ENCODE measurements around the gene ISM1.

The ISM1 gene

GRCh38 chr20:13301596-13301995 is 80.5 kb downstream of the ISM1 start:
- Histone ChIP-seq H3K4me1 (ENCODE audit: control insufficient read depth, insufficient read depth, low read length) (peaks cover 17% of the 10 kb centered on the region), H3K27me3 (replicated peaks; ENCODE audit: control insufficient read depth, insufficient read depth, low read length) (no peaks in the 10 kb centered on the region), H3K4me3 (ENCODE audit: low read length) (no peak overlapping the region), H3K9me3 (ENCODE audit: control insufficient read depth, low read length) (no peaks in the 10 kb centered on the region), H3K9ac (ENCODE audit: low read length) (no peak overlapping the region), H3K36me3 (ENCODE audit: control insufficient read depth, insufficient read depth, low read length, severe bottlenecking) (no peaks in the 10 kb centered on the region)
- DNase-seq (ENCODE audit: low read depth) = no peak

GRCh38 chr20:13302647-13303450 is 81.8 kb downstream of the ISM1 start:
- Histone ChIP-seq H3K9ac (ENCODE audit: low read length) (no peak overlapping the region), H3K9me3 (ENCODE audit: control insufficient read depth, low read length) (no peaks in the 10 kb centered on the region), H3K4me1 (ENCODE audit: control insufficient read depth, insufficient read depth, low read length) (peaks cover 10% of the 10 kb centered on the region), H3K36me3 (ENCODE audit: control insufficient read depth, insufficient read depth, low read length, severe bottlenecking) (no peaks in the 10 kb centered on the region), H3K27me3 (replicated peaks; ENCODE audit: control insufficient read depth, insufficient read depth, low read length) (no peaks in the 10 kb centered on the region), H3K4me3 (ENCODE audit: low read length) (no peak overlapping the region)
- DNase-seq (ENCODE audit: low read depth) = peak; percentile 70

- DNase-seq (ENCODE audit: low read depth) = no peak
These were observed 84.2 kb downstream of the ISM1 start for GRCh38 chr20:13305284-13305683.

GRCh38 chr20:13307562-13308163 is 86.6 kb downstream of the ISM1 start:
- Histone ChIP-seq H3K27me3 (replicated peaks; ENCODE audit: control insufficient read depth, insufficient read depth, low read length) (no peaks in the 10 kb centered on the region), H3K4me3 (ENCODE audit: low read length) (no peak overlapping the region), H3K36me3 (ENCODE audit: control insufficient read depth, insufficient read depth, low read length, severe bottlenecking) (no peaks in the 10 kb centered on the region), H3K4me1 (ENCODE audit: control insufficient read depth, insufficient read depth, low read length) (peaks cover 10% of the 10 kb centered on the region), H3K9ac (ENCODE audit: low read length) (no peak overlapping the region), H3K9me3 (ENCODE audit: control insufficient read depth, low read length) (no peaks in the 10 kb centered on the region)
- no peak for DNase-seq (ENCODE audit: low read depth)

More at GRCh38 chr20:13305284-13305683, 84.2 kb downstream of the ISM1 start:
- H3K27me3 ChIP-seq (replicated peaks; ENCODE audit: control insufficient read depth, insufficient read depth, low read length) = no peaks in the 10 kb centered on the region
- H3K9me3 ChIP-seq (ENCODE audit: control insufficient read depth, low read length) = no peaks in the 10 kb centered on the region
- H3K9ac ChIP-seq (ENCODE audit: low read length) = no peak overlapping the region
- H3K4me3 ChIP-seq (ENCODE audit: low read length) = no peak overlapping the region
- H3K4me1 ChIP-seq (ENCODE audit: control insufficient read depth, insufficient read depth, low read length) = peaks cover 10% of the 10 kb centered on the region
- H3K36me3 ChIP-seq (ENCODE audit: control insufficient read depth, insufficient read depth, low read length, severe bottlenecking) = no peaks in the 10 kb centered on the region

GRCh38 chr20:13312300-13312699 is 91.2 kb downstream of the ISM1 start:
- Histone ChIP-seq H3K4me3 (ENCODE audit: low read length) (no peak overlapping the region), H3K27me3 (replicated peaks; ENCODE audit: control insufficient read depth, insufficient read depth, low read length) (no peaks in the 10 kb centered on the region), H3K4me1 (ENCODE audit: control insufficient read depth, insufficient read depth, low read length) (no peaks in the 10 kb centered on the region), H3K9me3 (ENCODE audit: control insufficient read depth, low read length) (peaks cover 4% of the 10 kb centered on the region), H3K36me3 (ENCODE audit: control insufficient read depth, insufficient read depth, low read length, severe bottlenecking) (no peaks in the 10 kb centered on the region), H3K9ac (ENCODE audit: low read length) (no peak overlapping the region)
- no peak for DNase-seq (ENCODE audit: low read depth)

- Histone ChIP-seq H3K27me3 (replicated peaks; ENCODE audit: control insufficient read depth, insufficient read depth, low read length) (no peaks in the 10 kb centered on the region), H3K4me3 (ENCODE audit: low read length) (no peak overlapping the region), H3K4me1 (ENCODE audit: control insufficient read depth, insufficient read depth, low read length) (no peaks in the 10 kb centered on the region), H3K36me3 (ENCODE audit: control insufficient read depth, insufficient read depth, low read length, severe bottlenecking) (no peaks in the 10 kb centered on the region), H3K9ac (ENCODE audit: low read length) (no peak overlapping the region), H3K9me3 (ENCODE audit: control insufficient read depth, low read length) (peaks cover 6% of the 10 kb centered on the region)
- DNase-seq (ENCODE audit: low read depth) = no peak
These were observed 92.1 kb downstream of the ISM1 start for GRCh38 chr20:13313201-13313600.

GRCh38 chr20:13317439-13317838 is 96.4 kb downstream of the ISM1 start:
- no peaks in the 10 kb centered on the region for H3K27me3 ChIP-seq (replicated peaks; ENCODE audit: control insufficient read depth, insufficient read depth, low read length)

GRCh38 chr20:13318871-13319521 is 97.9 kb downstream of the ISM1 start:
- no peaks in the 10 kb centered on the region for H3K4me1 ChIP-seq (ENCODE audit: control insufficient read depth, insufficient read depth, low read length)
- H3K4me3 ChIP-seq (ENCODE audit: low read length) = no peak overlapping the region
- peaks cover 7% of the 10 kb centered on the region for H3K9me3 ChIP-seq (ENCODE audit: control insufficient read depth, low read length)
- H3K9ac ChIP-seq (ENCODE audit: low read length) = no peak overlapping the region
- DNase-seq (ENCODE audit: low read depth) = no peak
- H3K36me3 ChIP-seq (ENCODE audit: control insufficient read depth, insufficient read depth, low read length, severe bottlenecking) = no peaks in the 10 kb centered on the region
- no peaks in the 10 kb centered on the region for H3K27me3 ChIP-seq (replicated peaks; ENCODE audit: control insufficient read depth, insufficient read depth, low read length)

More at GRCh38 chr20:13317439-13317838, 96.4 kb downstream of the ISM1 start:
- Histone ChIP-seq H3K4me1 (ENCODE audit: control insufficient read depth, insufficient read depth, low read length) (no peaks in the 10 kb centered on the region), H3K9ac (ENCODE audit: low read length) (no peak overlapping the region), H3K4me3 (ENCODE audit: low read length) (no peak overlapping the region), H3K9me3 (ENCODE audit: control insufficient read depth, low read length) (peaks cover 7% of the 10 kb centered on the region), H3K36me3 (ENCODE audit: control insufficient read depth, insufficient read depth, low read length, severe bottlenecking) (no peaks in the 10 kb centered on the region)
- DNase-seq (ENCODE audit: low read depth) = no peak

GRCh38 chr20:13320702-13321101 is 99.6 kb downstream of the ISM1 start:
- H3K9ac ChIP-seq (ENCODE audit: low read length) = no peak overlapping the region
- peaks cover 7% of the 10 kb centered on the region for H3K9me3 ChIP-seq (ENCODE audit: control insufficient read depth, low read length)
- no peak overlapping the region for H3K4me3 ChIP-seq (ENCODE audit: low read length)
- no peak for DNase-seq (ENCODE audit: low read depth)
- H3K27me3 ChIP-seq (replicated peaks; ENCODE audit: control insufficient read depth, insufficient read depth, low read length) = no peaks in the 10 kb centered on the region
- no peaks in the 10 kb centered on the region for H3K4me1 ChIP-seq (ENCODE audit: control insufficient read depth, insufficient read depth, low read length)
- no peaks in the 10 kb centered on the region for H3K36me3 ChIP-seq (ENCODE audit: control insufficient read depth, insufficient read depth, low read length, severe bottlenecking)

- Histone ChIP-seq H3K36me3 (ENCODE audit: control insufficient read depth, insufficient read depth, low read length, severe bottlenecking) (no peaks in the 10 kb centered on the region), H3K9me3 (ENCODE audit: control insufficient read depth, low read length) (peaks cover 7% of the 10 kb centered on the region), H3K4me1 (ENCODE audit: control insufficient read depth, insufficient read depth, low read length) (no peaks in the 10 kb centered on the region), H3K9ac (ENCODE audit: low read length) (no peak overlapping the region), H3K4me3 (ENCODE audit: low read length) (no peak overlapping the region), H3K27me3 (replicated peaks; ENCODE audit: control insufficient read depth, insufficient read depth, low read length) (no peaks in the 10 kb centered on the region)
- DNase-seq (ENCODE audit: low read depth) = no peak
These were observed 100.3 kb downstream of the ISM1 start for GRCh38 chr20:13321416-13321815.

- H3K9me3 ChIP-seq (ENCODE audit: control insufficient read depth, low read length) = peaks cover 3% of the 10 kb centered on the region
- DNase-seq (ENCODE audit: low read depth) = no peak
- H3K9ac ChIP-seq (ENCODE audit: low read length) = no peak overlapping the region
- H3K4me3 ChIP-seq (ENCODE audit: low read length) = no peak overlapping the region
- no peaks in the 10 kb centered on the region for H3K27me3 ChIP-seq (replicated peaks; ENCODE audit: control insufficient read depth, insufficient read depth, low read length)
- no peaks in the 10 kb centered on the region for H3K4me1 ChIP-seq (ENCODE audit: control insufficient read depth, insufficient read depth, low read length)
- H3K36me3 ChIP-seq (ENCODE audit: control insufficient read depth, insufficient read depth, low read length, severe bottlenecking) = no peaks in the 10 kb centered on the region
These were observed 101.1 kb downstream of the ISM1 start for GRCh38 chr20:13322198-13322597.
